HG03521 (cell line): ENCODE data around the gene PDIK1L.
A peak's percentile ranks its signal among the peaks of the same experiment; 100 is the strongest.

Experiments
- ATAC-seq: cut with Tn5 transposase; IDR thresholded peaks from one replicate; pipeline ENCODE4 v1.9.1; 2021; ENCODE audit warnings: mild to moderate bottlenecking, moderate library complexity; ENCODE audit not compliant: unreplicated experiment

The PDIK1L gene

DNA sequence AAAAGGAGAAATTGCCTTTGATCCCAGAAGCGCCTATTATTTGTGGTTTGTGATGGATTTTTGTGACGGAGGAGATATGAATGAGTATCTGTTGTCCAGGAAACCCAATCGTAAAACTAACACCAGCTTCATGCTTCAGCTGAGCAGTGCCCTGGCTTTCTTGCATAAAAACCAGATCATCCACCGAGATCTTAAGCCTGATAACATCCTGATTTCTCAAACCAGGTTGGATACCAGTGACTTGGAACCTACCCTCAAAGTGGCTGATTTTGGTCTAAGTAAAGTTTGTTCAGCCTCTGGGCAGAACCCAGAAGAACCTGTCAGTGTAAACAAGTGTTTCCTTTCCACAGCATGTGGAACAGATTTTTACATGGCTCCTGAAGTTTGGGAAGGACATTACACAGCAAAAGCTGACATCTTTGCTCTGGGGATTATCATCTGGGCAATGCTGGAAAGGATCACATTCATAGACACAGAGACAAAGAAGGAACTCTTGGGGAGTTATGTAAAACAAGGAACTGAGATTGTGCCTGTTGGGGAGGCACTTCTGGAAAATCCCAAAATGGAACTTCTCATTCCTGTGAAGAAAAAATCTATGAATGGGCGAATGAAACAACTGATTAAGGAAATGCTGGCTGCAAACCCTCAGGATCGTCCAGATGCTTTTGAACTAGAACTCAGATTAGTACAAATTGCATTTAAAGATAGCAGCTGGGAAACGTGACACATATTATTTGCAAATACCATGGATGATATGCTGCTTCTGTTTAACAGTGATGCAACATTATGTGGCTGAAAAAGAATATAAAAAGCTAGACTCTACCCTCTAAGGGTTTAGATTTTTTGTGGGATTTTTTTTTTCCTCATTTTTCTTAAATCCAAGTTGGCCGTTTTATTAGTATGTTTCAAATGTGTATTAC is 10.5 kb downstream of the PDIK1L start:
- no peak for ATAC-seq

DNA sequence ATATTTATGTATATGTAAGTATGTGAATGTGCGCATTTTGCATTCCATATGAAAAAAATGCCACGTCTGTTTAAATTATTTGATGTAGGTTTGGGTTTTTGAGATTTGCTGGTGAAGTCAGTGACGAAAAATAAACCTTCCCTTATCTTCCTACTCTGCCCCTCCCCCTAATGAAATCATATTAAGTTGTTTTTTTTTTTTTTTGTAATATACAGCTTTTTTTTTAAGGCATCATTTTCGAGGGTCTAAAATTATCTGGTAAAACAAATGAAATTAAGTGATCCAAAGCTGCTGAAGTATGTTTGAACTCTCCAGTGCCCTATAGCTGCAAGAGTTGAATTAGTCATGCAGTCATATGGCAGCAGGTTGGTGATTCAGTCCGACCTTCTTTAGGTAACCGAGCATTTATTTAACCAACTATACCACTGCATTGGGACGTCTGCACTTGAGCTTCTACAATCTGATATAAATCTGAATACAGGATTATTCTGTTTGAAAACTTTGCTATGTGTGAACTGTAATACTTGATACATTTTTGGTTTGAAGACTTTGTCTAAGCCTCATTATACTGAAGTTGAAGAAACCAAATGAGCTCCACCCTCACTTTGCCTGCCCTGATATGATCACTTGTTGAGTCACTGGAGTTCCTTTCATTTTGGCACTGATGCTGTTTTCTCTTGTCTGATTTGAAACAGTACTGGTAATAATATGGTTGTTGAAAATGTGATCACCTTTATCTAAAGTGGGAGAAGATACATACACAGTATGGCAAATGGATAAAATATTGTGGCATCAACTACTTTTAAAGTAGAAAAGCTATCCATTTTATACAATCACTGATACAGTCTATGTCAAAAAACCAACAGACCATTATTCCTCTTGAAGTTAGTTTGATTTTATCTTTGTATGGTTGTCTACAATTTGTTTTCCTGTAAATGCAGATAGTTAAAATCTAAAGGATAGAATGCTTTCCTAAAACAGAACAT is 11.7 kb downstream of the PDIK1L start:
- no peak for ATAC-seq

DNA sequence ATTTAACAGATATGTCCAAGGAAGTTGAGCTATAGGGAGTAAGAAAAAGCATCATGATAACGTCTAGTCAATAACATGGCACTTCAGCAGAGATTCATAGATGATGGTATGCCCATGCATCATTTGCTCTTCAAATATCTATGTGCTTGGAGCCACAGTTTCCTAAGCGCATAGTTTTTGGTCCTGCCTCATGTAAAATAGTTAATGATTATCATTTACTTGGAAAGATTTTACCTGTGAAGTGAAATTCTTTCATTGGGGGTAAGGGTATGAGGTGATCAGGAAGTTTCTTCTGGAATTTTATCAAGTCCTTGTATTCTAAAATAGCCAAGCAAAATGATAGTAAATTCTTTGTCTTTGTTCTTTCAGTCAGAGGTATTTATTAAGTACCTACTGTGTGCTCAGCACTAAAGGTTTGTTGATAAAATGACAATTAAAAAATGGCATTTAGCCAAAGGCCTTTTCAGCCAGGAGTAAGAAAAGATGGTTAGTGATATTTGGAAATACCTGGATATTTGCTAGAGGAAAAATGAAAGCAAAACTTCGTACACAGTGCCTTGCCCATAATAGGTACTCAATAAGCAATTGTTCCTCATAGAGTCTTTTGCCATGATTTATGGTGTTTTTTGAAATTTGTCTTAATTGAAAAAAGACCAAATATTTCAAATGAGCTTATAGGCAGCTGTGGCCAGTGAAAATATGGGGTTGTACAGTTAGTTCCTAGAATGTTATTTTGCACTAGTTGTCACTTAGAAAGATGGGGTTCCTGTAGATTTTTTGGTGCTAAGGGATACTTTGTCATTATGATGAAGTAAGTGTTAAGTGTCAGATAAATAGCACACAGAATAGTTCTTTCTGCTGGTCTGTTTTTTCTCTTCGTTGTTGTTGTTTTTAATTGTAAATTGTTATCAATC is 13.1 kb downstream of the PDIK1L start:
- ATAC-seq: no peak

DNA sequence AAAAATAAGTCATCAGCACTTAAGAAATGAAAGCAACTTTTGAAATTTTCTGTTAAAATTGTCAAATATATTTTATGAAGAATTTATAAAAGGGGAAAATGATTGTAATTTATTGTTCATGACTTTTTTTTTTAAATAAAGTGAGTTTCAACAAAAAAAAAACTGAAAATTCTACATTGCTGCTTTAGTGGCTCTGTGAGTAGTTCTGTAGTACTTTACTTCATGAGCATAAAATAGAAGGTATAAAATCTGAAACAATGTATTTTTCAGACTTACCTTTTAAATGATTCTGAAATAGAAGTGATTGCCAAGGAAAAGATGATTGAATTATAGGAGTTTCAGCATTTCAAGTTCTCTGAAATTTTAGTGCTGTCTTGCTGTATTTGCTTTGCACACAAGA is 13.8 kb downstream of the PDIK1L start:
- ATAC-seq: no peak

DNA sequence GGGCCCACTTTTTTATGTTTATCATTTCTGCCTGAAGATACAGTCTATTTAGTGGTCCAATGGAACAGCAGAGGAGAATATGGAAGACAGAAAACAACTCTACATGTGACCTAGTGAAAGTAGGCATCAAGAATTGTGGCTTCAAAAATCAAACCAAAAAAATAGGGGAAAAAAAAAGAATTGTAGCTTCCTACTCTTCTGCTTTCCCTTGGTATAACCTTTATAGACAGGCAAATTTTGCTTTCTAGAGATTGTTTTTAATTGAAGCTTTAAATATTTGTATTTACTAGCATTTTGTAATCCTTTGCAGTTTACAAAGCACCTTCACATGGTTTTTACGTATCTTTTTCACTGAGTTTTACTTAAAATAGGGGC is 14.3 kb downstream of the PDIK1L start:
- ATAC-seq: no peak

DNA sequence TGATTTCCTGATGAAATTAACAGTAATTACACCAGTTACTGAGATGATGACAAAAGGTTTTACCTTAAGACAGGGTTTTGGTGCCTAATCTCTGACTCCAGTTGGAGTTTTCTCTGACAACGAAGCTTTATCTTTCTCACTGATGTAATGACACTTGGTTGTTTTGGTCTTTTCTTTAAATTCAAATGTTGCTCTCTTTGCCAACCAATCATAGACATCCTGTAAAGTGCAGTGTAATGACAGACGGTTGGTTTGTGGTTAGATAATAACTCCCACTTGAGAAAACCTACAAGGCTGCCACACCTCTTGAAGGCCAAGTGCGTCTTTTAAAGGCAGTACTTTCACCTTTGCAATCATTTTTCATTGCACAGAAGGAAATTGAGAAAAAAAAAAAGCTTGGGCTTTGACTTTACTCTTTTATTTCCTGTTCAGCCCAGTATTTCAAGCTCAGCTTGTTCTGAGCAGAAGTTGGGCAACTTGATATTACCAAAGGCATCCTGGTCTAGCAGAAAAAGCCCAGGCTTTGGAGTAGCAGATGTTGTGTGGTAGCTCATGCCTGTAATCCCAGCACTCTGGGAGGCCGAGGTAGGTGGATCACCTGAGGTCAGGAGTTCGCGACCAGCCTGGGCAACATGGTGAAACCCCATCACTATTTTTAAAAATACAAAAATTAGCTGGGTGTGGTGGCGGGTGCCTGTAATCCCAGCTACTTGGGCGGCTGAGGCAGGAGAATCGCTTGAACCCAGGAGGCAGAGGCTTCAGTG is 14.9 kb downstream of the PDIK1L start:
- ATAC-seq: peak; percentile 86

DNA sequence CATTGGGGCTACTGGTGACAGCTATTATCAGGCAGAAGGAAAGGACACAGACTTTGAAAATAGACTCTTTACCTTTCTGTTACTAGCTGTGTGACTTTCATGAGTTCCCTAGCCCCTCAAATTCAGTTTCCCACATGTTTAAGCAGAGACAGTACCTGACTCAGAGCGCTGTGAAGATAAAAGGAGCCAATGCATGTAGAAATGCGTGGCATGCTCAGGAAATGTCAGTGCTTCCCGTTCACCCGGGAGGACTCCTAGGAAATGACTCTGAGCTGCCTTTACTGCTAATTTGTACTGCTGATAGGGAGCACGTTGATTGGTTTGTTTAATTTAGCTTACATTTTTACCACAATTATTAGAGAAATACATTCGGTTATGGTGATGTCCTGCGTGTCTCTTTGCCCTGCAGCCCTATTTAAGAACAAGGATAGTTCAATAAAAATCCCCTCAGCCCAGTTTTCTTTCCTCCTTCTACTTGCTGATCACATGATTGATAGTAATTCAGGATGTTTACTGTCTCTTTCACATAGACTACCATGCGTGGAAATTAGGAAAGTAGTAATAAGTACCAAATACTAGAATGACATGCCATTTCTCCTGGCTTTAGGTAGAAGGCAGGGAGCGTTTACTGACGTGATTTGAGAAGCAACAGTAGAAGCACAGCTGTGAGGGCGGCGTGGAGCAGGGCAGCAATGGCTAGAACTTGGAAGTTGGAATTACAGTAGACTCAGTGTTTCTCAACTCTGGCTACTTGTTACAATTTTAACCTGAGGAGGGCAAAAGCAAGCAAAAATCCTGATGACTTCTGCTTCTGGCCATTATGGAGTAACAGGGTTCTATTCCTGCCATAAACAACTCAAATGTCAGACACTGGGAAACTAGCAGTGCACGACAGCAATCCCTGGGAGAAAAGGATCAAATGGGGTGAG is 15.9 kb downstream of the PDIK1L start:
- ATAC-seq: no peak

DNA sequence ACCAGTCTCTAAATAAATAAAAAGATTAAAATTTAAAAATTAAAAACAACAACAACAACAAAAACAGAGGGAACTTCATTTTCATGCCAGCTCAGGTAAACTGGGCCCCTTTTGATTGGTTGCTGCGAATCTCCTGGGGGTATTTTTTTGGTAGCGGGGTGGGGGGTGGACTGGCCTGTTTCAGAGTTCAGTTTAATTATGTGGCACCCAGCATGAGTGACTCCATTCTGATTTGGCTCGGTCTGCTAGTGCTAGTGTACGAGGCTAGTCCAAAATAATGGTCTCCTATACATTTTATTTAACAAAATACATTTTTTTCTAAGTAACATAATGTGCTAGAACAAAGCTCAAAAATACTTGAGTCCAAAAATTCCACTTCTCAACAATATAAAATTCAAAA is 18.2 kb downstream of the PDIK1L start:
- no peak for ATAC-seq

DNA sequence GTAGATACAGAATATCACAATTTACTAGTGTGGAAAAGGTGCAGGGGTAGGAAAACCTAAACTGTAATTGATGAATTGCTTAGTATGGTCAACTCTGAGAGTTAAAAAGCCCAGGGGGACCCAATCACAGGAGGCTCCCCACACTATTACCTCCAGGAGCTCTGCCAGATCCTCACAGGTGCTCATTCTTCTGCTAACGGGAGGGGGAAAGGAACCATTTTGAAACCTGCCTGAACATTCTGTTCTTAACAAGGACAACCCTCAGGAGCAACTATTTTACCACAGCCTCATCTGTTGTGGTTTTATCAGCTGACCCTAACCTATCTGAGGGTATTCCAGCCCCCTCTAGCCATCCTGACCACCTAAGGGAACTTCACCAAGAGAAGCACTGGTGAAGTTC is 19.1 kb downstream of the PDIK1L start:
- ATAC-seq: no peak

DNA sequence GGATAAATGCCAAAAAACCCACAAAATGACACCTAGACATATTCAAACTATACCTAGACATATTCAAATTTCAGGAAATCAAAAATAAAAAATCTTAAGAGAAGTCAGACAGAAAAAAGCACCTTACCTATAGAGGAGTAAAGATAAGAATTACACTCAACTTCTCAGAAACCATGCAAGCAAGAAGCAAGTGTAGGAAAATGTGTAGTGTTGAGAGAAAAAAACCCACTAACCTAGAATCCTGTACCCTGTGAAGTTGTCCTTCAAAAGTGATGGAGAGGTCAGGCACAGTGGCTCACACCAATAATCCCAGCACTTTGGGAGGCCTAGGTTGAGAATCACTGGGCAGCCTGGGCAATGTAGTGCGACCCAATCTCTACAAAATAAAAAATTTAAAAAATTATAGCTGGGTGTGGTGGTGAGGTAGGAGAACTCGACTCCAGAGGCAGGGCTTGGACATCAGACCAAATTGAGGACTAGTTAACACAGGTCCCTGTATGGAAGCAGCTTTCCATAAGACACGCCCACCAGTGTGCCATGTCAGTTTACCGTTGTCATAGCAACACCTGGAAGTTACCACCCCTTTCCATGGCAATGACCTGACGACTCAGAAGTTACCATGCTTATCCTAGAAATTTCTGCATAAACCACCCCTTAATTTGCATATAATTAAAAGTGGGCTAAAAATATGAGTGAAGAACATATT is 20.7 kb downstream of the PDIK1L start:
- ATAC-seq: no peak

DNA sequence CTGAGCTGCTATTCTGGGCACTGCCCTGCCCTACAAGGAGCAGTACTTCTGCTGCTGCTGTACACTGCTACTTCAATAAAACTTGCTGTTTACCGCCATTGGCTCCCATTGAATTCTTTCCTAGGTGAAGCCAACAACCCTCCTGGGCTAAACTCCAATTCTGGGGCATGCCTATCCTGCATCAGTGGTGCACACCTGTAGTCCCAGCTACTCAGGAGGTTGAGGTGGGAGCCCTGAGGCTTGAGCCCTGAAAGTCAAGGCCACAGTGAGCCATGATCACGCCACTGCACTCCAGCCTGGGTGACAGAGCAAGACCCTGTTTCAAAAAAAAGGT is 21.2 kb downstream of the PDIK1L start:
- ATAC-seq: no peak

DNA sequence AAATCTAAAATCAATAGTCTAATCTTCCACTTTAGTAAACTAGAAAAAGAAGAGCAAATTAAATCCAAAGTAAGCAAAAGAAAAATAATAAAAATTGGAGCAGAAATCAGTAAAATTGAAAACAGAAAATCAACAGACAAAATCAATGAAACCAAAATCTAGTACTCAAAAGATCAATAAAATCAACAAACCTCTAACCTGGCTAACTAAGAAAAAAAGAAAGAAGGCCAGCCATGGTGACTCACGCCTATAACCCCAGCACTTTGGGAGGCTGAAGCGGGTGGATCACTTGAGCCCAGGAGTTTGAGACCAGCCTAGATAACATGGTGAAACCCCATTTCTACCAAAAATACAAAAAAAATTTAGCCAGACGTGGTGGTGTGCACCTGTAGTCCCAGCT is 22.8 kb downstream of the PDIK1L start:
- no peak for ATAC-seq

DNA sequence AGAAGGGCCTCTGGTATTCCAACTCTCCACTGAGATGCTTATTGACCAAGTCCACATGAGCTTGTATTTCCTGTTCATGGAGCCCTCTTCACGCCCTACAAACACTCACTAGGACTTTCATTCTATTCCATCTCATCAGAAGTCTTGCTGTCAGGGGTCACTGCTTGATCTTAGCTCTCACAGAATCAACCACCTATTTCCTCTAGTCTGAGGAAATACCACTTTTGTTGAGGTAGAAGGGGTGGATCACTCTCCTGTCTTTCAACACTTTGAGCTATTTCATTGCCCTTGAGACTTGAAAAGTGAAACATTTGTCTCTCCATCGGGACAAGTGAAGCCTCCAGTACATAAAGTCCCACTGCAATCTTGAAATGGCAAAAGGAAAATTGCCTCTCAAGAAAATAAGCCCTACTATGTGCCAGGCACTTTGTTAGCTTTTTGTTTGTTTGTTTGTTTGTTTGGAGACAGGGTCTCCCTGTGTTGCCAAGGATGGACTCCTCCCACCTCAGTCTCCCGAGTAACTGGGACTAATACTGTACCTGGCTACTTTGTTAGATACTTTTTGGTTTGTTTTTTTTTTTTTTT is 27.4 kb downstream of the PDIK1L start:
- ATAC-seq: no peak

DNA sequence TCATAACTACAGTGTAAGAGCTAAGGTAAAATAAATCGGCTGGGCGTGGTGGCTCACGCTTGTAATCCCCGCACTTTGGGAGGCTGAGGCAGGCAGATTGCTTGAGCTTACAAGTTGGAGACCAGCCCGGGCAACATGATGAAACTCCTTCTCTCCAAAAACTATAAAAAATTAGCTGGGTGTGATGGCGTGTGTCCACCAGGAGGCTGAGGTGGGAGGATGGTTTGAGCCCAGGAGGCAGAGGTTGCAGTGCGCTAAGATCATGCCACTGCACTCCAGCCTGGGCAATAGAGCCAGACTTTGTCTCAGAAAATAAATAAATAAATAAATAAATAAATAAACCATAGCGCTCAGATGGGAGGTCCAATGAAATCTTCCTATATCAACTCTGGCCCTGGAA is 30.5 kb downstream of the PDIK1L start:
- no peak for ATAC-seq

DNA sequence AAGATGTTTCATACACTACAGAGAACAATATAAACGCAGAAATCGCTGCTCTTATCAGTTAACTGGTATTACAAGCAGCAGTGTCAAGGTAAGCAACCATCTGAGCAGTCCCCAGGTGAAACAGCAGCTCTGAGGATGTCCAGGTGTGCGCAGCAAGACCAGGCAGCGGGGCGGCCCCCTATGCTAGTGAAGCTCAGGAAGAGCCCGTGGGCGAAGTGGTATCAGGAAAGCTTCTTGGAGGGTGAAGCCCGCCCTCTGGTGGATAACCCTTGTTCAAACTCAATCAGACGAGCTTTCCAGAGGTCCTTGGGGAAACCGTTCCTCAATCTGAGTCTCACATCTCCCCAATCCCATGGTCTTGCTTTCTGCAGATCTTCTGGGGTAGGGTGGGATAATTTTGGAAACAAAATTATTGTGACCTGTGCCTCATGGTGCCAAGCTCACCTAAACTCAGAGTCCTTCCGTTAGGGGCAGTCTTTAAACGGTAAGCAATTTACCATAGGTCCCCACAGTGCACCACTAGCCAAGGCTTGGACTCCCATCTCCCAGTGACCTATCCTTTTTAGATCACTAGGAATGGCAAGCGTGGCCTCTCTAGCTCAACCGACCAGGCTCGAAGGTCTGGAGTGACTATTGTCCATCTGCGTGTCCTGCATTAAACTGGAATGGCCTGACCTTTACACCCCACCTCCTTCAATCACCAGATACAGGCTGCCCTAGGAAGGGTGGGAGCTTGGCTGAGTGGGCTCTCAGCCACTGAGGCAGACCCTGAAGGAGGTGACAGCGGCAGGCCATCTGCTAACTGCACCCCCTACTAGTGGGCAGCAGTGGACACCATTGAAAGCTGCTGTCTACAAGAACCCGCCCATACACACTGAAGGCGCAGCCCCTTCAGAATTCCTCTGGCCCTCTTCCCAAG is 33.7 kb downstream of the PDIK1L start:
- ATAC-seq: no peak

DNA sequence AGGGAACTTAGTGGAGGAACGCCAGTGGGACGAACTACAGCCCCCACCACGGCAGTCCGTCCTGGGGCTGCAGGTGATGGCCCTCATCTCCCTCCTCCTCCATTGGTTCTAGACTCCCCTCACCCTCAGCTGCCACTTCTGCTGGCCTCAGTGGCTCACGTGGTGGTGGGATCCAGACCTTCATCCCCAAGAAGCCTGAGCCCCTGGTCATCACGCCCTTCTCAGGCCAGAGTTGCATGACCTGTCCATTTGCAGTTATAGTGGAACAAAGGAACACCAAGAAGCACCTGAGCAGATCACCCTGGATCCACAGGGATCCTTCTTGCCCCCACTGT is 34.3 kb downstream of the PDIK1L start:
- ATAC-seq: no peak

DNA sequence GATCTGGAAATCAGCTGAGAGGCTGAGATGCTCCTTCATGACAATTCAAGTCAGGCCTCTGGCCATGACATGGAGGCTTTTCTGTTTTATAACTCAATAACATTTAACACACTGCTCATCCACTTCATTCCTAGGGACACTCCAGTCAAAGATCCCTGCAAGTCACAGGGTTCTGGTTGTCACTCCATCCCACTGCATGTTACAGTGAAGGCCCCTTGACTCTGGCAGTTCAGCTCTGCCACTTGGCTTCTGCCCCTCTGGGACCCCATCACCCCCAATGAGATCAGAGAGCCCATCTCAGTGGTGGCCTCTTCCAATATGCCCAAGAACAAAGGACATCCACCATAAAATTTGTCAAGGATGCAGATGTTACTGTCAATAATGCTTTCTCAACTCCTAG is 37.3 kb downstream of the PDIK1L start:
- no peak for ATAC-seq
